SH-SY5Y (cell line): Measurements from ENCODE around the gene C18orf63.

Experiments
- GATA2 ChIP-seq: IDR thresholded peaks from 2 replicates; pipeline ENCODE4 v1.6.1; 2011; ENCODE audit warnings: mild to moderate bottlenecking, low read depth, low read length
- GATA3 ChIP-seq: IDR thresholded peaks from 2 replicates; pipeline ENCODE4 v1.6.1; 2011; ENCODE audit warnings: low read depth, mild to moderate bottlenecking, low read length, moderate library complexity

DNA sequence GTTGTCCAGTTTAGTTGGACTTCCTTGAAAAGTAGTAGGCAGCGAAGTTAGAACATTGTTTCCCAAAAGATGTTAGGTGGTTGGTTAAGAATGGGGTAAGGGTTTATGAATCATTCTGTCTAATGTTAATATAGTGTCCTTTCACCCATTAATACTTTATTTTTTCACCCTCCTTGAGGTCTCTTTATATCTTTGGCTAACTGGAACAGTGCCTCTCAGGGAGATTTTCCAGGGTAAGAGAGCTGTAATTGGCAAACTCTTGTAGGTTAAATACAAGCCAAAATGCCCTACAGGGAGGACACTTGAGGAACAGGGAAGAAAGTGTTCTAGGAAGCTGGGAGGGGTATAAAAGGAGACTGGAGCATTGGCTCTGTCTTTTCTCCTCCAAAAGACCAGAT, 22.3 kb downstream of the C18orf63 start:
- TF ChIP-seq GATA2, result no peak
- no peak for TF ChIP-seq GATA3
